ENCODE data around the gene ZNF771.

DNA sequence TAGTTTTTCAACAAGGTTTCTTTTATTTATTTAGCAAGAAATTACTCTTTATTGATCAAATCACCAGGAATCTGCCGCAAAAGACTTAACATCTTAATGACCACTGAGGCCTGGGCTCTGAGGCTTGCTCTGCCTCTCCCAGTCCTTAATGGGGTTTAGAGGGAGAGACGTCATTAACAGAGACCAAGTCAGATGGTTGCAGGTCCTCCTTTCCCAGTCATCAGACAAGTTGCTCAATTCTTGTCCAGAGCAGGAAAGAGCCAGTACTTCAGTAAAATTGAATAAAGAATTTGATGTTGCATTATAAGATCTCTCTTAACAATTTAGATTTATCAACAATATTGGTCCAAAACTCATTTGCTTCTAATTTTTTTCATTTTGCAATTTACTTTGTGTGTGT is 36.2 kb downstream of the ZNF771 start:
- no peak for TF ChIP-seq POLR2A (IDR thresholded peaks at IDR 0.05)
- TF ChIP-seq, protein P1, sequence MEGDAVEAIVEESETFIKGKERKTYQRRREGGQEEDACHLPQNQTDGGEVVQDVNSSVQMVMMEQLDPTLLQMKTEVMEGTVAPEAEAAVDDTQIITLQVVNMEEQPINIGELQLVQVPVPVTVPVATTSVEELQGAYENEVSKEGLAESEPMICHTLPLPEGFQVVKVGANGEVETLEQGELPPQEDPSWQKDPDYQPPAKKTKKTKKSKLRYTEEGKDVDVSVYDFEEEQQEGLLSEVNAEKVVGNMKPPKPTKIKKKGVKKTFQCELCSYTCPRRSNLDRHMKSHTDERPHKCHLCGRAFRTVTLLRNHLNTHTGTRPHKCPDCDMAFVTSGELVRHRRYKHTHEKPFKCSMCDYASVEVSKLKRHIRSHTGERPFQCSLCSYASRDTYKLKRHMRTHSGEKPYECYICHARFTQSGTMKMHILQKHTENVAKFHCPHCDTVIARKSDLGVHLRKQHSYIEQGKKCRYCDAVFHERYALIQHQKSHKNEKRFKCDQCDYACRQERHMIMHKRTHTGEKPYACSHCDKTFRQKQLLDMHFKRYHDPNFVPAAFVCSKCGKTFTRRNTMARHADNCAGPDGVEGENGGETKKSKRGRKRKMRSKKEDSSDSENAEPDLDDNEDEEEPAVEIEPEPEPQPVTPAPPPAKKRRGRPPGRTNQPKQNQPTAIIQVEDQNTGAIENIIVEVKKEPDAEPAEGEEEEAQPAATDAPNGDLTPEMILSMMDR (IDR thresholded peaks at IDR 0.05) = no peak
- no peak for TF ChIP-seq POLR2AphosphoS5 (IDR thresholded peaks at IDR 0.05)
